Measurements from ENCODE around the gene APLN.

- TF ChIP-seq POLR2AphosphoS5 (IDR thresholded peaks at IDR 0.05), result no peak
- TF ChIP-seq CTCF (IDR thresholded peaks at IDR 0.05), result no peak
- TF ChIP-seq POLR2A (IDR thresholded peaks at IDR 0.05), result no peak
These were observed 28.2 kb upstream of the APLN start for GRCh38 chrX:129682979-129683378.
